H1 (cell line): Measurements from ENCODE around the gene RNF157. TPM values are rescaled to one million over a fixed set of nuclear protein-coding genes. Genes with fewer than 3 reads are reported as not detected.

Experiments
- CTCF ChIA-PET: fragments of 300-600 bp; sonication (Branson Sonifier 250); formaldehyde crosslinking; loops from one replicate; lab custom pipeline; 2021; ENCODE audit not compliant: partially characterized antibody; lab: Charles Lee
- POLR2A ChIA-PET: fragments of 300-600 bp; sonication (Branson Sonifier 250); formaldehyde crosslinking; loops from one replicate; lab custom pipeline; 2021; ENCODE audit warnings: inconsistent platforms; ENCODE audit not compliant: partially characterized antibody; lab: Charles Lee
- DNase-seq, 2 experiments: peaks; one replicate each; pipeline versions ENCODE4 v3.0.0 to v3.0.0-alpha.2; 2010 to 2022; ENCODE audit warnings: low spot score in 2 of 2, low read depth in 1 of 2, mixed read lengths in 1 of 2
- FAIRE-seq: peaks from 2 replicates; lab custom pipeline; 2011; peaks lifted over from hg19 to GRCh38; lab: Jason Lieb, UNC
- H2AFZ ChIP-seq: 2 replicates; pipeline ENCODE4 v1.8.1; 2012; ENCODE audit warnings: low read length, inconsistent platforms
- H2AK5ac ChIP-seq: 2 replicates; pipeline ENCODE4 v1.6.1; 2013; ENCODE audit warnings: low read depth, low read length
- H2BK120ac ChIP-seq: replicated peaks from 2 replicates; pipeline ENCODE3; 2013; ENCODE audit warnings: low read depth, low read length, inconsistent platforms
- H2BK12ac ChIP-seq: 2 replicates; pipeline ENCODE4 v1.6.1; 2013; ENCODE audit warnings: low read depth, low read length
- H2BK15ac ChIP-seq: 2 replicates; pipeline ENCODE4 v1.6.1; 2013; ENCODE audit warnings: low read length
- H2BK20ac ChIP-seq: 2 replicates; pipeline ENCODE4 v1.6.1; 2013; ENCODE audit warnings: low read length
- H2BK5ac ChIP-seq: 2 replicates; pipeline ENCODE4 v1.6.1; 2013; ENCODE audit warnings: low read depth, low read length
- H3K14ac ChIP-seq: 2 replicates; pipeline ENCODE4 v1.6.1; 2013; ENCODE audit warnings: inconsistent platforms; ENCODE audit not compliant: insufficient read length
- H3K18ac ChIP-seq: 2 replicates; pipeline ENCODE4 v1.6.1; 2013; ENCODE audit warnings: low read length; ENCODE audit errors: extremely low read depth
- H3K23ac ChIP-seq: 2 replicates; pipeline ENCODE4 v1.6.1; 2013; ENCODE audit warnings: inconsistent platforms; ENCODE audit not compliant: insufficient read length
- H3K23me2 ChIP-seq: 2 replicates; pipeline ENCODE4 v1.6.1; 2013; ENCODE audit warnings: low read depth, low read length
- H3K27ac ChIP-seq: 2 replicates; pipeline ENCODE4 v1.6.1; 2011; ENCODE audit warnings: low read depth, low read length, inconsistent platforms
- H3K27me3 ChIP-seq, 4 experiments: replicated peaks in 1 of 4; 1 replicate in 1 of 4; 2 replicates in 3 of 4; pipeline versions ENCODE4 v1.6.1 to v1.8.1; 2011 to 2013; ENCODE audit warnings: low read length in 3 of 4, mild to moderate bottlenecking in 3 of 4, inconsistent platforms in 2 of 4, mixed read lengths in 2 of 4, moderate library complexity in 1 of 4; ENCODE audit not compliant: control insufficient read depth in 3 of 4, insufficient read depth in 3 of 4; ENCODE audit errors: extremely low read depth in 1 of 4
- H3K36me3 ChIP-seq, 4 experiments: 2 replicates each; pipeline versions ENCODE4 v1.6.1 to v1.8.1; 2011 to 2013; ENCODE audit warnings: mild to moderate bottlenecking in 4 of 4, low read length in 3 of 4, moderate library complexity in 2 of 4, control low read depth in 1 of 4, inconsistent platforms in 1 of 4; ENCODE audit not compliant: insufficient read depth in 4 of 4, control insufficient read depth in 2 of 4
- H3K4ac ChIP-seq: replicated peaks from 2 replicates; pipeline ENCODE3; 2013; ENCODE audit warnings: low read length, low read depth, mixed read lengths, inconsistent platforms; ENCODE audit not compliant: insufficient read length
- H3K4me1 ChIP-seq, 4 experiments: replicated peaks in 1 of 4; 1 replicate in 1 of 4; 2 replicates in 3 of 4; pipeline versions ENCODE4 v1.6.1 to v1.8.1; 2011 to 2013; ENCODE audit warnings: low read length in 3 of 4, inconsistent platforms in 2 of 4, mixed read lengths in 1 of 4; ENCODE audit not compliant: insufficient read depth in 4 of 4, control insufficient read depth in 3 of 4
- H3K4me2 ChIP-seq, 2 experiments: 2 replicates each; pipeline versions ENCODE4 v1.6.1 to v1.8.1; 2011 to 2013; ENCODE audit warnings: low read depth in 2 of 2, low read length in 2 of 2, control low read depth in 1 of 2, inconsistent platforms in 1 of 2, mild to moderate bottlenecking in 1 of 2; ENCODE audit not compliant: insufficient read depth in 1 of 2
- H3K4me3 ChIP-seq, 4 experiments: fragments of 200-600, 300-600 bp in 1 of 4; sonication (generic), shearing (Covaris generic), sonication (Bioruptor Twin) in 1 of 4; 2 replicates each; pipeline versions ENCODE4 v1.5.1 to v1.8.1; 2011 to 2016; ENCODE audit warnings: low read length in 4 of 4, low read depth in 3 of 4, control low read depth in 2 of 4, inconsistent platforms in 2 of 4, mild to moderate bottlenecking in 2 of 4, mixed read lengths in 1 of 4, moderate library complexity in 1 of 4; ENCODE audit not compliant: insufficient read depth in 2 of 4; ENCODE audit errors: extremely low read depth in 1 of 4
- H3K56ac ChIP-seq: replicated peaks from 2 replicates; pipeline ENCODE3; 2013; ENCODE audit warnings: low read depth, mild to moderate bottlenecking, mixed read lengths, low read length, inconsistent platforms; ENCODE audit not compliant: insufficient read length
- H3K79me1 ChIP-seq: 2 replicates; pipeline ENCODE4 v1.6.1; 2013; ENCODE audit warnings: low read depth, low read length, control low read depth
- H3K79me2 ChIP-seq, 2 experiments: 2 replicates each; pipeline versions ENCODE4 v1.6.1 to v1.8.1; 2012 to 2013; ENCODE audit warnings: low read length in 2 of 2, mild to moderate bottlenecking in 2 of 2, inconsistent platforms in 1 of 2; ENCODE audit not compliant: insufficient read depth in 2 of 2, control insufficient read depth in 1 of 2
- H3K9ac ChIP-seq, 4 experiments: replicated peaks in 1 of 4; 1 replicate in 1 of 4; 2 replicates in 3 of 4; pipeline versions ENCODE4 v1.6.1 to v1.8.1; 2011 to 2013; ENCODE audit warnings: low read depth in 3 of 4, low read length in 3 of 4, control low read depth in 2 of 4, mild to moderate bottlenecking in 2 of 4, moderate library complexity in 2 of 4, inconsistent platforms in 1 of 4; ENCODE audit errors: extremely low read depth in 1 of 4
- H3K9me3 ChIP-seq, 2 experiments: 2 replicates each; pipeline versions ENCODE4 v1.6.1 to v1.8.1; 2012 to 2013; ENCODE audit warnings: mild to moderate bottlenecking in 2 of 2, moderate library complexity in 2 of 2, control low read depth in 1 of 2, inconsistent platforms in 1 of 2, low read depth in 1 of 2, low read length in 1 of 2, mixed read lengths in 1 of 2; ENCODE audit not compliant: insufficient read depth in 2 of 2
- H4K20me1 ChIP-seq, 2 experiments: replicated peaks in 1 of 2; 2 replicates each; pipeline versions ENCODE3 to v1.8.1; 2011 to 2013; ENCODE audit warnings: inconsistent platforms in 2 of 2, low read length in 2 of 2, mild to moderate bottlenecking in 1 of 2; ENCODE audit not compliant: insufficient read depth in 2 of 2, control insufficient read depth in 1 of 2
- H4K5ac ChIP-seq: 2 replicates; pipeline ENCODE4 v1.6.1; 2013; ENCODE audit warnings: low read length, low read depth, mixed read lengths, inconsistent platforms; ENCODE audit not compliant: insufficient read length
- H4K8ac ChIP-seq: 2 replicates; pipeline ENCODE4 v1.8.0; 2013; ENCODE audit warnings: mild to moderate bottlenecking, moderate library complexity, low read length, inconsistent platforms; ENCODE audit not compliant: insufficient read depth; ENCODE audit errors: extremely low read depth
- H4K91ac ChIP-seq: replicated peaks from 2 replicates; pipeline ENCODE3; 2013; ENCODE audit warnings: low read length, mixed read lengths, inconsistent platforms; ENCODE audit not compliant: insufficient read length
- CTBP2 ChIP-seq: IDR thresholded peaks from 2 replicates; pipeline ENCODE4 v1.7.0; 2011; ENCODE audit warnings: borderline replicate concordance, mild to moderate bottlenecking, moderate library complexity, mixed read lengths, low read length; ENCODE audit not compliant: insufficient read depth, insufficient read length
- EZH2 ChIP-seq: fragments of 200-600 bp; sonication (generic); IDR thresholded peaks from 2 replicates; pipeline ENCODE4 v1.7.1; 2012; ENCODE audit warnings: low read depth, mild to moderate bottlenecking, moderate library complexity, low read length, inconsistent platforms; ENCODE audit not compliant: severe bottlenecking
- HDAC2 ChIP-seq, 2 experiments: fragments of 300-600 bp in 1 of 2; sonication (generic) in 1 of 2; IDR thresholded peaks; 2 replicates each; pipeline ENCODE4 v1.6.1; 2011 to 2012; ENCODE audit warnings: low read depth in 2 of 2, low read length in 2 of 2, mild to moderate bottlenecking in 2 of 2, moderate library complexity in 2 of 2, borderline replicate concordance in 1 of 2, inconsistent platforms in 1 of 2
- KDM4A ChIP-seq: IDR thresholded peaks from one replicate; pipeline ENCODE4 v1.7.1; 2012; ENCODE audit warnings: low read depth, mild to moderate bottlenecking, moderate library complexity, low read length, inconsistent platforms; ENCODE audit not compliant: severe bottlenecking
- POU5F1 ChIP-seq: IDR thresholded peaks from 2 replicates; pipeline ENCODE4 v1.6.1; 2011; ENCODE audit warnings: low read depth, mild to moderate bottlenecking, low read length, moderate library complexity
- RAD21 ChIP-seq, 2 experiments: IDR thresholded peaks in 1 of 2; conservative IDR thresholded peaks in 1 of 2; 2 replicates each; pipeline ENCODE4 v1.6.1; 2011; ENCODE audit warnings: low read depth in 2 of 2, low read length in 2 of 2, improper control_type of control experiment in 1 of 2, inconsistent platforms in 1 of 2, mild to moderate bottlenecking in 1 of 2, moderate library complexity in 1 of 2
- SIN3A ChIP-seq, 2 experiments: IDR thresholded peaks in 1 of 2; conservative IDR thresholded peaks in 1 of 2; 2 replicates each; pipeline ENCODE4 v1.6.1; 2011 to 2012; ENCODE audit warnings: low read length in 2 of 2, improper control_type of control experiment in 1 of 2, low read depth in 1 of 2, mild to moderate bottlenecking in 1 of 2
- SIRT6 ChIP-seq: IDR thresholded peaks from one replicate; pipeline ENCODE4 v1.7.1; 2012; ENCODE audit warnings: low read length, inconsistent platforms
- TAF1 ChIP-seq: IDR thresholded peaks from 2 replicates; pipeline ENCODE4 v1.6.1; 2011; ENCODE audit warnings: mild to moderate bottlenecking, low read depth, low read length
- TAF7 ChIP-seq: optimal IDR thresholded peaks from 2 replicates; pipeline ENCODE3; 2011; ENCODE audit warnings: low read depth, mild to moderate bottlenecking, inconsistent platforms, low read length, moderate library complexity, borderline replicate concordance
- YY1 ChIP-seq: IDR thresholded peaks from 2 replicates; pipeline ENCODE4 v1.6.1; 2011; ENCODE audit warnings: low read depth, mild to moderate bottlenecking, low read length
- WGBS, 2 experiments: shearing (Covaris generic) in 1 of 2; methylation state at CpG; one replicate each; pipeline versions ENCODE4 v1.1.6 to v1.1.7; 2013 to 2015; ENCODE audit warnings: low lambda C conversion rate in 2 of 2, mixed read lengths in 2 of 2, inconsistent platforms in 1 of 2, low coverage in 1 of 2, missing lambda C conversion rate in 1 of 2; ENCODE audit not compliant: insufficient replicate concordance in 2 of 2, insufficient coverage in 1 of 2, insufficient read length in 1 of 2; ENCODE audit errors: extremely low coverage in 1 of 2, missing lambda C conversion rate in 1 of 2; 5-methylcytosine and 5-hydroxymethylcytosine counted together
- polyA plus RNA-seq, 7 experiments: library from polyadenylated mRNA; depleted of rRNA in 3 of 7; stranded (reverse) in 5 of 7; unstranded in 2 of 7; fragments of >200 nt in 5 of 7; fragments of 200-250 nt in 2 of 7; gene quantifications; 1 replicate in 5 of 7; 2 replicates in 1 of 7; 4 replicates in 1 of 7; pipeline versions ENCODE4 v1.2.1 to v1.2.3, GENCODE V29; 2011 to 2013; ENCODE audit warnings: missing spikeins in 2 of 7, mixed read lengths in 2 of 7
- total RNA-seq: library from RNA; stranded (reverse); fragmentation: NEBNext Ultra II Directional; extraction: Animal tissue kit (Norgen Biotek cat#: 25700); gene quantifications from 2 replicates; pipeline ENCODE4 v1.2.1, GENCODE V29; 2021
- TF ChIP-seq, protein P1 (sequence below): IDR thresholded peaks from 2 replicates; pipeline ENCODE4 v1.6.1; 2012; ENCODE audit warnings: inconsistent platforms

Gene RNF157
- total and polyA plus RNA-seq, 2 of the 8 experiments (the other 6 are each of a cell fraction or from before 2014, with no cell fraction given): 13.4 to 16.7 TPM

DNA sequence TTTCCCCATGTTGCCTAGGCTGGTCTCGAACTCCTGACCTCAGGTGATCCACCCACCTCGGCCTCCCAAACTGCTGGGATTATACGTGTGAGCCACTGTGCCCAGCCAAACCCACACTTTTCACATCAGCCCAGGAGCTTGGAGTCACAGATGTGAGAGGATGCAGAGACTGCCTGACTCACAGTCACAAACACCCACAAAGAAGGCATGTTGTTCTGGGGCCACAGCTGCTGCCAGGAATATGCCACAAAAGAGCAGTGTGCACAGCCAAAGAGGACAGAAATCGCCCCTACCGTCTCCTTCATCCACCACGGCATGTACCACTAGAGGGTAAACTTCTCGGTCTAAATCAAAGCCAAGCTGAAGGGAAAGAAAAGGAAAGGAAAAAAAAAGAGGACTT, 74.1 kb downstream of the RNF157 start:
- Histone ChIP-seq H2BK120ac (no peak overlapping the region), H4K20me1 (no peaks in the 10 kb centered on the region), H2BK15ac (0 out of 2 replicates have a peak overlapping the region, but pooled peaks have one; percentile 2), H3K56ac (no peak overlapping the region), H3K14ac (no peak overlapping the region), H3K9ac (no peak overlapping the region), H3K4me2 (no peak overlapping the region), H3K4ac (no peak overlapping the region), H3K23ac (no peak overlapping the region), H3K18ac (no peak overlapping the region), H2AK5ac (no peak overlapping the region), H2BK20ac (no peak overlapping the region), H3K79me2 (no peaks in the 10 kb centered on the region), H2BK5ac (no peak overlapping the region; the same call in 1 of the 2 replicates), H3K4me1 (peaks cover 0 to 7% (median 3%) of the 10 kb centered on the region in 4 experiments; a peak in 4 of 7 replicates), H3K79me1 (no peaks in the 10 kb centered on the region), H4K5ac (no peak overlapping the region), H2AFZ (no peak overlapping the region), H3K36me3 (no peaks in the 10 kb centered on the region), H3K9me3 (no peaks in the 10 kb centered on the region), H3K23me2 (no peaks in the 10 kb centered on the region), H3K27me3 (no peaks in the 10 kb centered on the region), H4K8ac (no peak overlapping the region), H4K91ac (no peak overlapping the region), H3K4me3 (no peak overlapping the region), H2BK12ac (no peak overlapping the region), H3K27ac (no peak overlapping the region)
- CTCF ChIA-PET: interaction anchor here (0.7 to 23.7 kb wide), 7 partner anchors 14 to 161 kb away, joined by 3 to 425 read pairs (median 4); partner anchors contain the start of gene FOXJ1
- 91% methylated on average over 7 of the region's 7 CpGs; no CpG with 5 or more reads in 1 of the 2 experiments for WGBS, 2 experiments
- FAIRE-seq (no peak), DNase-seq (no peak)
- POLR2A ChIA-PET: interaction anchor here (1.4 kb wide), 1 partner anchor 15 kb away, joined by 5 read pairs; no protein-coding TSS in a partner anchor
- no peak for TF ChIP-seq CTBP2
- TF ChIP-seq HDAC2 (IDR thresholded peaks at IDR 0.05; ENCODE audit: borderline replicate concordance in 1 of 2, low read depth in 2 of 2, low read length in 2 of 2): no peak
- no peak for TF ChIP-seq YY1
- no peak for TF ChIP-seq TAF1
- no peak for TF ChIP-seq SIN3A (conservative IDR thresholded peaks at IDR 0.05 in 1 of 2, IDR thresholded peaks at IDR 0.05 in 1 of 2; ENCODE audit: low read depth in 1 of 2, low read length in 2 of 2)
- TF ChIP-seq, protein P1, sequence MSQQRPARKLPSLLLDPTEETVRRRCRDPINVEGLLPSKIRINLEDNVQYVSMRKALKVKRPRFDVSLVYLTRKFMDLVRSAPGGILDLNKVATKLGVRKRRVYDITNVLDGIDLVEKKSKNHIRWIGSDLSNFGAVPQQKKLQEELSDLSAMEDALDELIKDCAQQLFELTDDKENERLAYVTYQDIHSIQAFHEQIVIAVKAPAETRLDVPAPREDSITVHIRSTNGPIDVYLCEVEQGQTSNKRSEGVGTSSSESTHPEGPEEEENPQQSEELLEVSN: no peak
- no peak for TF ChIP-seq EZH2
- TF ChIP-seq RAD21 (IDR thresholded peaks at IDR 0.05 in 1 of 2, conservative IDR thresholded peaks at IDR 0.05 in 1 of 2; ENCODE audit: low read depth in 2 of 2, low read length in 2 of 2): no peak
- no peak for TF ChIP-seq POU5F1
- no peak for TF ChIP-seq SIRT6
- no peak for TF ChIP-seq KDM4A
- TF ChIP-seq TAF7: no peak
